Dedifferentiated amniotic fluid mesenchymal stem cell (primary cell): ENCODE data around the gene FOLR2.
"Not testable (repeated sequence)": the region's sequence is repeated elsewhere in the genome, so short reads cannot be mapped to it uniquely, and the experiment has no call there.

Experiments
- DNase-seq: peaks from one replicate; pipeline ENCODE4 v3.0.0-alpha.2; 2016; ENCODE audit errors: extremely low spot score

Gene FOLR2

GRCh38 chr11:72240461-72241290 lies 24.1 kb downstream of the FOLR2 start:
- DNase-seq: no peak

- DNase-seq: no peak
Observed at GRCh38 chr11:72241291-72241781, 24.7 kb downstream of the FOLR2 start.

GRCh38 chr11:72242141-72242540 lies 25.5 kb downstream of the FOLR2 start:
- no peak for DNase-seq

GRCh38 chr11:72243173-72244059 lies 26.8 kb downstream of the FOLR2 start:
- DNase-seq: no peak

- no peak for DNase-seq
Observed at GRCh38 chr11:72244060-72244360, 27.4 kb downstream of the FOLR2 start, which contains the start of gene PHOX2A. Gene PHOX2A, minus strand, starts transcription at chr11:72244176. Its CDS starts 172 bp downstream, at chr11:72244004.

GRCh38 chr11:72244361-72245262 lies 28.0 kb downstream of the FOLR2 start:
- no peak for DNase-seq

- no peak for DNase-seq
Observed at GRCh38 chr11:72245263-72245816, 28.7 kb downstream of the FOLR2 start.

- DNase-seq: no peak
Observed at GRCh38 chr11:72247584-72247983, 31.0 kb downstream of the FOLR2 start.

GRCh38 chr11:72249961-72250360 lies 33.4 kb downstream of the FOLR2 start:
- DNase-seq: no peak

- DNase-seq: no peak
Observed at GRCh38 chr11:72250661-72251464, 34.3 kb downstream of the FOLR2 start.

- DNase-seq: no peak
Observed at GRCh38 chr11:72251614-72252013, 35.0 kb downstream of the FOLR2 start.

- DNase-seq: no peak
Observed at GRCh38 chr11:72253392-72253791, 36.8 kb downstream of the FOLR2 start.

- DNase-seq: no peak
Observed at GRCh38 chr11:72254299-72254993, 37.9 kb downstream of the FOLR2 start.

- no peak for DNase-seq
Observed at GRCh38 chr11:72257570-72257969, 41.0 kb downstream of the FOLR2 start.

- DNase-seq: no peak
Observed at GRCh38 chr11:72259490-72259889, 42.9 kb downstream of the FOLR2 start.

GRCh38 chr11:72260574-72260973 lies 44.0 kb downstream of the FOLR2 start:
- no peak for DNase-seq

GRCh38 chr11:72263361-72263760 lies 46.8 kb downstream of the FOLR2 start:
- DNase-seq: no peak

GRCh38 chr11:72265951-72266350 lies 49.4 kb downstream of the FOLR2 start:
- DNase-seq: no peak

- DNase-seq: not testable (repeated sequence)
Observed at GRCh38 chr11:72266960-72267359, 50.4 kb downstream of the FOLR2 start.
